ENCODE results near the gene PYGO2. TPM values are rescaled to one million over a fixed set of nuclear protein-coding genes. Genes with fewer than 3 reads are reported as not detected.
"Not testable (repeated sequence)": the region's sequence is repeated elsewhere in the genome, so short reads cannot be mapped to it uniquely, and the experiment has no call there.

The PYGO2 gene
- total RNA-seq, 2 experiments from 2014 or later, result 50.0 to 50.2 TPM

- POLR2A ChIA-PET, result no interaction called here
- CTCF ChIA-PET, result interaction anchor here (1.1 to 1.8 kb wide), 2 partner anchors 10 kb away, joined by 5 to 6 read pairs; partner anchors contain the start of gene PMVK
- no peak for DNase-seq
- Mint-ChIP-seq H3K27ac (no peak overlapping the region), H3K4me1 (peaks cover 21% of the 10 kb centered on the region), H3K27me3 (no peaks in the 10 kb centered on the region), H3K36me3 (ENCODE audit: low read depth) (peaks cover 51% of the 10 kb centered on the region), H3K4me3 (no peak overlapping the region), H3K9me3 (no peaks in the 10 kb centered on the region)
These were observed 35.4 kb downstream of the PYGO2 start for GRCh38 chr1:154926201-154926600.

GRCh38 chr1:154925335-154926170 is 36.0 kb downstream of the PYGO2 start:
- peaks cover 21% of the 10 kb centered on the region for H3K4me1 Mint-ChIP-seq
- peaks cover 51% of the 10 kb centered on the region for H3K36me3 Mint-ChIP-seq (ENCODE audit: low read depth)
- DNase-seq, result no peak
- H3K27ac Mint-ChIP-seq, result peak overlapping the region; percentile 73
- H3K9me3 Mint-ChIP-seq, result no peaks in the 10 kb centered on the region
- H3K4me3 Mint-ChIP-seq, result no peak overlapping the region
- CTCF ChIA-PET, result interaction anchor here (0.6 to 1.1 kb wide), 4 partner anchors 10 to 74 kb away, joined by 3 to 5 read pairs (median 3); partner anchors contain the start of gene PMVK
- POLR2A ChIA-PET, result no interaction called here
- H3K27me3 Mint-ChIP-seq, result no peaks in the 10 kb centered on the region

DNA sequence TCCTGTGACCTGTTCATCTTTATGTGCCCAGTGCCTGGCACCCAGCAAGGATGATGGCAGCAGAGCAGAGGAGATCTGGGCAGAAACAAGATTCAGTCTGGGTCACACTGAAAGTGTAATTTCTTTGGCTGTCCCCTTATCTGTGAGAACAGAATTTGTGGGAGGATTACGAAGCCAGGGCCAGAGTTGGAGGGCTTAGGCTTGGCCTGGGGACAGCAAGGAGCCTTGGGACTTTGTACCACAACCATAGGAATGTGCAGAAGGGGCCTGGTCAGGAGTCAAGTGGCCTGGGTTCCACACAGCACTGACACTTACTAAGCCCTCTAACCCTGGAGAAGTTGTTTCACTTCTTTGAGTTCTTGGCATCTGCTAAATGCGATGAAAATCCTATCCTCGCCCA is 37.9 kb downstream of the PYGO2 start:
- Mint-ChIP-seq H3K27ac (no peak overlapping the region), H3K27me3 (no peaks in the 10 kb centered on the region), H3K36me3 (ENCODE audit: low read depth) (peaks cover 43% of the 10 kb centered on the region), H3K4me1 (peaks cover 21% of the 10 kb centered on the region), H3K4me3 (no peak overlapping the region), H3K9me3 (no peaks in the 10 kb centered on the region)
- ChIA-PET CTCF (interaction anchor here (0.6 kb wide), 2 partner anchors 95 to 530 kb away, joined by 3 read pairs; no protein-coding TSS in a partner anchor), POLR2A (no interaction called here)
- no peak for DNase-seq

GRCh38 chr1:154913273-154913672 is 48.3 kb downstream of the PYGO2 start:
- no peak for DNase-seq
- H3K9me3 Mint-ChIP-seq, result peaks cover 8% of the 10 kb centered on the region
- CTCF ChIA-PET, result interaction anchor here (0.6 to 1.0 kb wide), 2 partner anchors 198 to 243 kb away, joined by 4 to 5 read pairs; no protein-coding TSS in a partner anchor
- H3K4me1 Mint-ChIP-seq, result no peaks in the 10 kb centered on the region
- peaks cover 13% of the 10 kb centered on the region for H3K36me3 Mint-ChIP-seq (ENCODE audit: low read depth)
- no peak overlapping the region for H3K4me3 Mint-ChIP-seq
- POLR2A ChIA-PET, result no interaction called here
- H3K27ac Mint-ChIP-seq, result no peak overlapping the region
- H3K27me3 Mint-ChIP-seq, result peaks cover 3% of the 10 kb centered on the region

DNA sequence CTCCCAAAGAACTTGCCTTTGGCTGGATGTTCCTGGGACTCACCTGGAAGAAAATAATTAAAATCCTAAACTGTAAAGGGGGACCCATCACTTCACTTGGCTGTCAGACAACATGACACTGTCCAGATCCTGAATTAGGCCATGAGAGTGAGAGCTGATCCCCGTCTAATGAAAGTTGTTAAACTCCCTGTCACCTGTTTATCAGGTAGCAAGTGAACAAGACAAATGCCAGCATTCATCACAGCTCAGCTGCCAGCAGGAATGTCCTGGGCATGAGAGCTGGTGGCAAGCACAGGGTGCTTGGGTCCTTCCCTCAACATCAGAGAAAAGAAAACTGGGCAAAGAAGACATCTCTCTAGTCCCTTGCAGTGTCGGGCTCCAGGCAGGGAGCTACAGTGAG is 48.8 kb downstream of the PYGO2 start:
- no peak overlapping the region for H3K27ac Mint-ChIP-seq
- DNase-seq, result no peak
- H3K4me1 Mint-ChIP-seq, result no peaks in the 10 kb centered on the region
- ChIA-PET CTCF (interaction anchor here (0.6 to 1.0 kb wide), 3 partner anchors 198 to 251 kb away, joined by 4 to 5 read pairs (median 4); no protein-coding TSS in a partner anchor), POLR2A (no interaction called here)
- H3K4me3 Mint-ChIP-seq, result no peak overlapping the region
- H3K9me3 Mint-ChIP-seq, result peaks cover 8% of the 10 kb centered on the region
- H3K27me3 Mint-ChIP-seq, result peaks cover 3% of the 10 kb centered on the region
- H3K36me3 Mint-ChIP-seq (ENCODE audit: low read depth), result peaks cover 13% of the 10 kb centered on the region

- peaks cover 7% of the 10 kb centered on the region for H3K9me3 Mint-ChIP-seq
- POLR2A ChIA-PET, result no interaction called here
- no peak overlapping the region for H3K27ac Mint-ChIP-seq
- H3K27me3 Mint-ChIP-seq, result peaks cover 3% of the 10 kb centered on the region
- H3K4me1 Mint-ChIP-seq, result no peaks in the 10 kb centered on the region
- no peak for DNase-seq
- CTCF ChIA-PET, result interaction anchor here (0.6 kb wide), 2 partner anchors 27 to 250 kb away, joined by 3 to 4 read pairs; no protein-coding TSS in a partner anchor
- peaks cover 8% of the 10 kb centered on the region for H3K36me3 Mint-ChIP-seq (ENCODE audit: low read depth)
- no peak overlapping the region for H3K4me3 Mint-ChIP-seq
These were observed 49.7 kb downstream of the PYGO2 start for GRCh38 chr1:154911691-154912550.

DNA sequence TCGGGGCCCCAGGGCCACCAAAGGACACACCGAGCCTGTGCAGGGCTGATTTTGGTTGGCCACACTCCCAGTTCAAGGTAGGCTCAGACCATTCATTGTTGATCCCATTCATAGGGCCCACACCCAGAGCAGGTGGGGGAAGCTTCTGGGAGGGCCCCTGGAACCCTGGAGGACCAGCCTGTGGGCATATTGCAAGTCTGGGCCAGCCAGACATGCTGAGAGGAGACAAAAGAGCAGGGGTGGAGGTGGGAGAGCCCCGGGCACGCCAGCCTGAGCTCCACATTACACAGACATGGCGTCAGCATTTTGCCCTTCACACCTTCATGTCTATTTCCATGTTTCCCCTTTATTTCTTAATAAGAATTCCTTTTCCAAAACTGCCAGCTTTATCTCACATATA is 50.7 kb downstream of the PYGO2 start:
- no peaks in the 10 kb centered on the region for H3K9me3 Mint-ChIP-seq

DNA sequence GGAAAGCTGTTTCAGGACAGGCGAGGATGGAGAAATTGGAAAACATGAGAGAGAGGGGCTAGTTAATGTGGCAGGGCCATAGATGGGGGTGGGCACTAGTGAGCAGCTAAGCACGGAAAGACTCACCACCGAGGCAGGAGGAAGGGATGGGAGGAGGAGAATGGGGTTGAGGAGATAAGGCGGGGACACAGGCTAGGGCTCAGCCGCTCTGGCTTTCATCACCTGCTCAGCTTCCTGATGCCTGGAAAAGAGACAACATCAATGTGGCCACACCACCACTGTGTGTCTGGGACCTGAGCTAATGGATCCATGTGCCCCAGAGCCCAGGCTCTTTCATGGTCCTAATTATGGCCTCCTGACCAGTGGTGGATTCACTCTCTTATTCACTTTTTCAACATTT is 52.6 kb downstream of the PYGO2 start:
- no peaks in the 10 kb centered on the region for H3K9me3 Mint-ChIP-seq
- DNase-seq, result no peak
- no peaks in the 10 kb centered on the region for H3K36me3 Mint-ChIP-seq (ENCODE audit: low read depth)
- no peak overlapping the region for H3K4me3 Mint-ChIP-seq
- H3K27me3 Mint-ChIP-seq, result peaks cover 3% of the 10 kb centered on the region
- POLR2A ChIA-PET, result no interaction called here
- no peaks in the 10 kb centered on the region for H3K4me1 Mint-ChIP-seq
- CTCF ChIA-PET, result no interaction called here
- no peak overlapping the region for H3K27ac Mint-ChIP-seq

More for the DNA sequence above, 50.7 kb downstream of the PYGO2 start:
- H3K27me3 Mint-ChIP-seq, result peaks cover 3% of the 10 kb centered on the region
- H3K4me3 Mint-ChIP-seq, result no peak overlapping the region
- no peaks in the 10 kb centered on the region for H3K36me3 Mint-ChIP-seq (ENCODE audit: low read depth)
- CTCF ChIA-PET, result interaction anchor here (0.6 to 1.2 kb wide), 2 partner anchors 70 to 151 kb away, joined by 3 to 4 read pairs; no protein-coding TSS in a partner anchor
- H3K27ac Mint-ChIP-seq, result no peak overlapping the region
- H3K4me1 Mint-ChIP-seq, result no peaks in the 10 kb centered on the region
- POLR2A ChIA-PET, result no interaction called here
- no peak for DNase-seq

- CTCF ChIA-PET, H3K9me3 Mint-ChIP-seq, POLR2A ChIA-PET: not testable (repeated sequence)
These were observed 53.5 kb downstream of the PYGO2 start for GRCh38 chr1:154908129-154908528.

More at GRCh38 chr1:154908129-154908528, 53.5 kb downstream of the PYGO2 start:
- not testable (repeated sequence) for H3K27me3 Mint-ChIP-seq; H3K4me3 Mint-ChIP-seq; H3K4me1 Mint-ChIP-seq; H3K27ac Mint-ChIP-seq; DNase-seq; H3K36me3 Mint-ChIP-seq (ENCODE audit: low read depth)

Small RNA genes within 50 kb of the gene (microRNA-seq; reads per million reads assigned to microRNA genes)
- gene MIR4258 (ENCODE audit: borderline microRNAs expressed, borderline replicate concordance), result not detected

Other genes starting within 250 kb of the PYGO2 start
- gene KCNN3, start 91.5 kb downstream of the PYGO2 start, total RNA-seq, result under 1 TPM in 1 of 2 experiments, not detected in 1; 0.17 TPM
- gene PMVK, start 25.1 kb downstream of the PYGO2 start, total RNA-seq, result 10 to 100 TPM; 25.7 to 40.2 TPM
- 10 to 100 TPM; 74.6 to 92.0 TPM for gene PBXIP1, start 5.7 kb downstream of the PYGO2 start, total RNA-seq
- 100 to 1,000 TPM in 1 of 2 experiments, 10 to 100 TPM in 1; 75.1 to 104 TPM for gene SHC1, start 9.0 kb upstream of the PYGO2 start, total RNA-seq
- 100 to 1,000 TPM; 147 to 157 TPM for gene CKS1B, start 12.9 kb upstream of the PYGO2 start, total RNA-seq
- gene FLAD1, start 21.6 kb upstream of the PYGO2 start, total RNA-seq, result 10 to 100 TPM; 41.2 to 41.3 TPM
- 1 to 10 TPM in 1 of 2 experiments, under 1 TPM in 1; 0.85 to 1.0 TPM for gene LENEP, start 31.8 kb upstream of the PYGO2 start, total RNA-seq
- gene ZBTB7B, start 41.0 kb upstream of the PYGO2 start, total RNA-seq, result 100 to 1,000 TPM; 112 to 127 TPM
- under 1 TPM; 0.50 to 0.73 TPM for gene DCST2, start 72.0 kb upstream of the PYGO2 start, total RNA-seq
- not detected for gene DCST1, start 72.0 kb upstream of the PYGO2 start, total RNA-seq
- 10 to 100 TPM; 40.2 to 45.0 TPM for gene ADAM15, start 89.5 kb upstream of the PYGO2 start, total RNA-seq
- gene EFNA4, start 102.0 kb upstream of the PYGO2 start, total RNA-seq, result 1 to 10 TPM; 8.2 to 8.3 TPM
- gene EFNA3, start 117.1 kb upstream of the PYGO2 start, total RNA-seq, result 1 to 10 TPM; 2.3 to 2.7 TPM
- under 1 TPM in 1 of 2 experiments, not detected in 1; 0.15 TPM for gene EFNA1, start 166.1 kb upstream of the PYGO2 start, total RNA-seq
- 10 to 100 TPM; 37.2 to 42.3 TPM for gene SLC50A1, start 174.1 kb upstream of the PYGO2 start, total RNA-seq
- 10 to 100 TPM; 50.1 to 58.9 TPM for gene DPM3, start 178.7 kb upstream of the PYGO2 start, total RNA-seq
- 100 to 1,000 TPM; 183 to 308 TPM for gene KRTCAP2, start 211.5 kb upstream of the PYGO2 start, total RNA-seq
- 10 to 100 TPM; 14.2 to 15.5 TPM for gene TRIM46, start 212.1 kb upstream of the PYGO2 start, total RNA-seq
- gene THBS3, start 246.1 kb upstream of the PYGO2 start, total RNA-seq, result 10 to 100 TPM; 21.2 to 23.6 TPM
- gene MTX1, start 246.9 kb upstream of the PYGO2 start, total RNA-seq, result 10 to 100 TPM; 32.8 to 37.3 TPM